ENCODE data around the gene ITGA3. TPM values are rescaled to one million over a fixed set of nuclear protein-coding genes. Genes with fewer than 3 reads are reported as not detected.
A peak's percentile ranks its signal among the peaks of the same experiment; 100 is the strongest.

ITGA3 gene
- total RNA-seq, result 134 TPM

- peak; percentile 77 for DNase-seq (ENCODE audit: low spot score)
Observed at GRCh38 chr17:50055426-50056216, at the start of gene ITGA3. ITGA3 (plus strand) TSS chr17:50056110; CDS start chr17:50056440, 330 bp downstream.

- no peak for DNase-seq (ENCODE audit: low spot score)
Observed at GRCh38 chr17:50009282-50009681, 46.6 kb upstream of the ITGA3 start.

GRCh38 chr17:50013079-50013478 is 42.8 kb upstream of the ITGA3 start:
- no peak for DNase-seq (ENCODE audit: low spot score)

- no peak for DNase-seq (ENCODE audit: low spot score)
Observed at GRCh38 chr17:50014471-50015088, 41.3 kb upstream of the ITGA3 start.

GRCh38 chr17:50015146-50015545 is 40.8 kb upstream of the ITGA3 start:
- DNase-seq (ENCODE audit: low spot score), result no peak

GRCh38 chr17:50018909-50019308 is 37.0 kb upstream of the ITGA3 start:
- no peak for DNase-seq (ENCODE audit: low spot score)

- no peak for DNase-seq (ENCODE audit: low spot score)
Observed at GRCh38 chr17:50020841-50021599, 34.9 kb upstream of the ITGA3 start.

- DNase-seq (ENCODE audit: low spot score), result no peak
Observed at GRCh38 chr17:50021681-50022370, 34.1 kb upstream of the ITGA3 start.

GRCh38 chr17:50022463-50023130 is 33.3 kb upstream of the ITGA3 start:
- no peak for DNase-seq (ENCODE audit: low spot score)

GRCh38 chr17:50023520-50023919 is 32.4 kb upstream of the ITGA3 start:
- no peak for DNase-seq (ENCODE audit: low spot score)

- DNase-seq (ENCODE audit: low spot score), result no peak
Observed at GRCh38 chr17:50024808-50025207, 31.1 kb upstream of the ITGA3 start.

- no peak for DNase-seq (ENCODE audit: low spot score)
Observed at GRCh38 chr17:50026046-50026675, 29.7 kb upstream of the ITGA3 start.

GRCh38 chr17:50026837-50027171 is 29.1 kb upstream of the ITGA3 start:
- peak; percentile 91 for DNase-seq (ENCODE audit: low spot score)

- peak; percentile 80 for DNase-seq (ENCODE audit: low spot score)
Observed at GRCh38 chr17:50027172-50027880, 28.6 kb upstream of the ITGA3 start.

- peak; percentile 62 for DNase-seq (ENCODE audit: low spot score)
Observed at GRCh38 chr17:50027881-50028735, 27.8 kb upstream of the ITGA3 start.

- no peak for DNase-seq (ENCODE audit: low spot score)
Observed at GRCh38 chr17:50028736-50029120, 27.2 kb upstream of the ITGA3 start.

GRCh38 chr17:50029185-50029584 is 26.7 kb upstream of the ITGA3 start:
- DNase-seq (ENCODE audit: low spot score), result no peak

GRCh38 chr17:50033316-50033715 is 22.6 kb upstream of the ITGA3 start:
- no peak for DNase-seq (ENCODE audit: low spot score)
